Stimulated activated naive CD4-positive, alpha-beta T cell (primary cell): Measurements from ENCODE around the gene INHA.

ENCODE experiments used
- DNase-seq, 6 experiments: peaks; one replicate each; lab custom pipeline; 2025; lab: John Stamatoyannopoulos, UW

Gene INHA

GRCh38 chr2:219559156-219559915 lies 12.8 kb upstream of the INHA start:
- DNase-seq = no peak

DNA sequence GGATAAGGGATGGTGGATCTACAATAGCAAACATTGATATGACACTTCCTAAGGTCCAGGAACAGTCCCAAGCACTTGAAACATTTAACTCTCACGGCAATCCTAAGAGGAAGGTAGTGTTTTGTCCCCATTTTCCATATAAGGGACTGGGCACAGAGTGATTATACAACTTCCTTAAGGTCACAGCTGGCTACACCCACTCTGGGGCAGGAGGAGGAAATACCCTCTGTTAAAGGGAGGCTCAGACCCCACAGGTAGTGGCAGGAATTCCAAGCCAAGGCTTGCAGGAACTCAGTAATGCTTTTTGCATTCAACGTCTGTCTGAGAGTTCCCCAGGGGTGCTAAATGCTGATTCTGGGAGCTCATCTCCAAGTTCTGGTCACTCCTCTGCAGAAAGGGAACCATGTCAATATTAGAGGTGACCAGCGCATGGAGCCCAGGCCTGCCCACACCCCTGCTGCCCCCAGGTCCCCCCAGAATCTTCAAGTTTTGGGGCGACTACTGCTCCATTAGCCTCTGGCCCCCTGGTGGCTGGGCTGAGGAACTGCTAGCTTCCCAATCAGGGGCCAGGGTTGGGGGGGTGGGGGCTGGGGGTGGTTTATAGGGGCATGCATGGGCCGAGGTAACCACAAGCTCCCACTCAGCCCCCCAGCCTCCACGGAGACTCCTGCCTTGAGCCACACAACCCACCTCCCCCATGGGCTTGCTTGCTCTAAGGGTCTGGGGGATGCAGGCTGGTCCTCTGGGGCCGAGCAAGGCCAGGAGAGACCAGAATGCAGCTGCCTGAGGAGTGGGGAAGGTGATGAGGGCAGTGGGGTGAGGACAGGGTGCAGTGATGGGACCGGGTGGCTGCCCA lies 11.8 kb upstream of the INHA start:
- DNase-seq = peak in 4 of 6 experiments; percentile 10 to 29 (median 14)

- no peak for DNase-seq
Observed at GRCh38 chr2:219560893-219561178, 11.3 kb upstream of the INHA start.

- no peak for DNase-seq
Observed at GRCh38 chr2:219561179-219562048, 10.7 kb upstream of the INHA start.

- no peak for DNase-seq
Observed at GRCh38 chr2:219562049-219563020, 9.8 kb upstream of the INHA start.

DNA sequence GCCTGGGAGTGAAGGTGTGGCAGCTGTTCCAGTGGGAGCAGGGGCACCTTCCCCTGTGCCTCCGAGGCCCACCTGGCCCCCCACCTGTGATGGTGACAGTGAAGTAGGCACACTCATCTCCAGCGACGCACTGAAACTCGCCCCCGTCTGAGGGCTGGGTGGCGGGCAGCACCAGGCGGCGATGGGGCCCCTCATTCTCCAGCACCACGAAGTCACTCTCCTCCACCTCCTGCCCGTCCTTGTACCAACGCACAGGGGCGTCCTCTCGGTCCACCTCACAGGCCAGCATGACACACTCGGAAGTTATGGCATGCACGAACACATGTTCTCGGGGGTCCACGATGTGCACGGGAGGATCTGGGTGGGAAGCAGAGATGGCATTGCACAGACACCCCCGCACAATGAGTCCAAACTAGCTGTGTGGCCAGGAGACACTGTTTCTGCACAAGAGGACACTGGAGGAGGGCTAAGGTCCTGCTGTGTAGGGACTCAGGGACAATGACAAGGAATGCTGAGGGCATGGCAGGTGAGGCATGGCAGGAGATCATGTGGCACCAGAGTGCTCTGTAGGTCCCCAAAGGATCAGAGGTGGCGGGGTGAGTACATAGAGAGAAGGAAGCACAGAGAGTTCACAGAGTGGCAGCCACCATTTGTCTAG lies 8.7 kb upstream of the INHA start:
- no peak for DNase-seq

DNA sequence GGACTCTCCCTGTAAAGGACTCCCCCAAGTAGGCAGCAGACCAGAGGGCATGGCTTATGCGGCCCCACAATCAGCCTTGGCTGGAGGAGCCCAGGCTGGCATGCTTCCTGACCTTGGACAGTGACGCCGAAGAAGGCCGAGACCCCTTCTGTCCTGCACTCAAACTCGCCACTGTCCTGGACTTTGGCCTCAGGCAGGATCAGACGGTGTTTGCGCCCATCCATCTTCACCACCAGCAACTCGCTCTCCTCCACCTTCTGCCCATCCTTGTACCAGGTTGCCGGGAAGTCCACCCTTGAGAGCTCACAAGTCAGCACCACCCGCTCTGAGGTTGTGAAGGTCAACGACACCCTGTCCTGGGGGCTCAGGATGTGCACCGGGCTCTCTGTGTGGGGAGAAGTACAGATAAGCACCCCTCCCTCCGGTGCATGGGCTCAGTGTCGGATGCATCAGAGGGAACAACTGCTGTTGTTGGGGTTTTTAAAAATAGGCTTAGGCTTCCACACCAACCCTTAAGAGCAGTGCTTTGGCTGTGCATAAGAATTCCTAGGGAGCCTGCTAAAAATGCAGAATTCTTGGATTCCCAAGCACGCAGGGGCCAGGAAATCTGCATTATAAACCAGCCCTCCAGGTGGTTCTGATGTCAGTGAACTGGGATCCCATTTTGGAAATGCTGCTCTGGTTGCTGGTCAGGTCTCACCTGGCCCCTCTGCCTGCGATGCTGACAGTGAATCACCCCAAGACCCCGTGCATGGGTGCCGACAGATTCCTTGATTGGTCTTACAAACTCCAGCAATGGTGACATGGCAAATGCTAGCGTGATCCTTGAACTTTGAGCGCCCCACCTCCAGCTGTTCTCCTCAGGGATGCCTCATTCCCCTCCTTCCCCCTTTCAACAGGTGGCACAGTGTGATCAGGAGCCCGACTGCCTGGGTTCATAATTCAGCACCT lies 6.7 kb upstream of the INHA start:
- no peak for DNase-seq

DNA sequence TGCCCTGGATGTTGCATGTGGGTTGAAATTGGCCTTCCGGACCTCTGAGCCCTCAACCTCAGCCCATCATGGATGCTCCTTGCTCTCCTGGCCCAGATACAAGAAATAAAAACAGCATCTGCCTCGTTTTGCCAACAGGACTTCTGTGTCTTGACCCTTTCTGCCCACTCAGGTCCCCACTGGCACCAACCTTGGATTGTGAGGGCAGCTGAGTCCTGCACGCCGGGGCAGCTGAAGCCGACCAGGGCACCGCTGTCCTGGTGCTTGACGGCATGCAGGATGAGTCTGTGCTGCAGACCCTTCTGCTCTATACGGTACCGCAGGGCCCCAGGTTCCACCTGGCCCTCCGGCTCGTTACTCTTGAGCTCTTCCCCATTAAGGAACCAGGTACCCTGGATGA lies 5.5 kb upstream of the INHA start:
- DNase-seq = no peak

- no peak for DNase-seq
Observed at GRCh38 chr2:219567131-219567530, 5.0 kb upstream of the INHA start.

- DNase-seq = no peak
Observed at GRCh38 chr2:219567791-219568361, 4.2 kb upstream of the INHA start.

GRCh38 chr2:219569041-219569440 lies 3.1 kb upstream of the INHA start:
- no peak for DNase-seq

DNA sequence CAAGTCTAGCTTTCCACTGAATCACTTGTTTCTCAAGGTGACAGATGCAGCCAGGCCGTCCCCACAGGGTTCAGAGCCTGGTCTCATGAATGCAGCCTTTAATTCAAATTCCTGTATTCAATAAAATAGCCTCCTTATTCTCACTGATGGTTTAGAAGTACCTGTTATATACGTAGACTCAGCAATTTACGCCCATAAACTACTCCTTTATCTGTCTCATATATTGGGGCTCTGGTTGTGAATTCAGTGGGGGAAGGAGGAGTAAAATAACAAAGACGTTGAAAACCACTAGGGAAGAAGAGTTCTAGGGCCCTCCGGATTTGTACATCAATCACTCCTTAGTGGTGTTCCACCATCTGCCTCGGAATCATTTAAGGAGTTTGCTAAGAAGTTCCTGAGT lies 2.5 kb upstream of the INHA start:
- DNase-seq = no peak

GRCh38 chr2:219570194-219570923 lies 1.8 kb upstream of the INHA start:
- no peak for DNase-seq

- peak in 1 of 6 experiments; percentile 10 for DNase-seq
Observed at GRCh38 chr2:219570924-219571310, 1.2 kb upstream of the INHA start.

DNA sequence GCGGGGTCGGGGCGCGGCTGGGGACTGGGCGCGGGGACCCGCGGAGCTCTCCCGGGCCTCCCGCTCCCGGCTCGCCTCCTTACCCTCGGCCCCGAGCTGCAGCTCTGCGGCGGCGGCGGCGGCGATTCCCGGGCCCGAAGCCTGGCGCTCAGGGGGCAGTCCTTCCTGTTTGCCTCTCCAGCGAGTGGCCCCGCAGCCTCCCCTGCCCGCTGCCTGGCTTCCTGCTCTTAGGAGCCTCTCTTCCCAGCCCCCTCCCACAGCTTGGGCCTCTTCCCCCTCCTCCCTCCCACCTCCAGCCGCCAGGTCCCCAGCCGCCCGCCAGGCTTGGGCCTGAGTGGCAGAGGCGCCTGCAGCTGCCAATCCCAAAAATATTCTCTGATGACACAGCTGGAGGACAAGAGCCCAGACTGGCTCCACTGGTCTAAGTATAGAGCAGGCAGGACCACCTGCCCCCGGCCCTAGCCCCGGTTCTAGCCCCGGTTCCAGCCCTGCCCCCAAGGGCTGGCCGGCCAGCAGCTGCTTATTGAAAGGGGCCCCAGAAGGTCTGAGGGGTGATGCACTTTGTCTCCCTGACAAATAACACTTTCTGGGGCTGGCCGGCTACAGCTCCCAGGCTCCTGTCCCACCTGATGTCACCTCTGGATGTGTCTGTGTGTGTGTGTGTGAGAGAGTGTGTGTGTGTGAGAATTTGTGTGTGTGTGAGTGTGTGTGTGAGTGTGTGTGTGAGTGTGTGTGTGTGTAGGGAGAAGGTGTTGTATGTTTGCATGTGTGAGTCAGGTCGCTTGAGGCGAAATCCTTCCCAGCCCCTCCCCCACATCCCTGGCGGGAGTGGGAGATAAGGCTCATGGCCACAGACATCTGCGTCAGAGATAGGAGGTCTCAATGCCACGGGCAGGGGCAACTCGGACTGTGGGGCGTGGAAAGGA lies 536 bp upstream of the INHA start, which contains the start of gene OBSL1:
Gene OBSL1, minus strand, starts transcription at position 229 of the 926 bp plus-strand sequence. CDS start 307 bp downstream, outside the sequence.
- DNase-seq = no peak

DNA sequence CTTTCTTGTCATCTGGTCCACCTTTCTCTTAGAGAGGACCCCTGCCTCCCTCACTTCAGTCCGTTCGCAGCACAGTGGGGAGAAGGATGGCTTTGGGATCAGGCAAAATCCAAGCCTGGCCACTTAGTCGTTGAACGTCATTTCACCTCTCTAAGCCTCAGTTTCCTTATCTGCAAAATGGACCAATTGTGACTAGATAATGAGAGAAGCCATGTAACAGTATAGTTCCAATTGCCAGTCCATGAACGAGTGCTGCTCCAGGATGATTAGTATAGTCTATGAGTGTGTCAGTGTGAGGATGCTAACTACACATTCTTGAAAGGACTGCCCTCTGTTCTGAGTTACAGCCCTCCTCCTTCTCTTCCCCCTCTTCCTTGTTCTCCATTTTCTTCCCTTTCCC lies 1.1 kb downstream of the INHA start:
- no peak for DNase-seq
